Activated B cell treated with CpG ODN at 0.5 μM for 24 hours (primary cell): ENCODE measurements around the gene UMODL1. TPM values are rescaled to one million over a fixed set of nuclear protein-coding genes. Genes with fewer than 3 reads are reported as not detected.

Experiments used
- ATAC-seq: fragments of 200-7000 bp; cut with Tn5 transposase; one replicate; pipeline ENCODE4 v1.10.0; 2021; ENCODE audit warnings: low read depth, mild to moderate bottlenecking, moderate library complexity
- CTCF ChIA-PET: fragments of 350-600 bp; sonication (Branson Sonifier 250); formaldehyde crosslinking; loops from one replicate; lab custom pipeline; 2021; ENCODE audit warnings: antibody characterized with exemption; lab: Charles Lee
- POLR2A ChIA-PET: fragments of 350-600 bp; sonication (Branson Sonifier 250); formaldehyde crosslinking; loops from one replicate; lab custom pipeline; 2021; ENCODE audit warnings: antibody characterized with exemption; lab: Charles Lee
- DNase-seq: peaks from one replicate; pipeline ENCODE4 v3.0.0; 2022
- H3K27ac Mint-ChIP-seq: one replicate; pipeline ENCODE4 v1.8.0; 2020; ENCODE audit warnings: mixed read lengths
- H3K27me3 Mint-ChIP-seq: one replicate; pipeline ENCODE4 v1.8.0; 2021; ENCODE audit warnings: mixed read lengths
- H3K36me3 Mint-ChIP-seq: one replicate; pipeline ENCODE4 v1.8.0; 2021; ENCODE audit warnings: low read depth, mixed read lengths
- H3K4me1 Mint-ChIP-seq: one replicate; pipeline ENCODE4 v1.8.0; 2021; ENCODE audit warnings: mixed read lengths
- H3K4me3 Mint-ChIP-seq: one replicate; pipeline ENCODE4 v1.8.0; 2020; ENCODE audit warnings: mild to moderate bottlenecking, mixed read lengths
- H3K9me3 Mint-ChIP-seq: one replicate; pipeline ENCODE4 v1.8.0; 2020; ENCODE audit warnings: mixed read lengths
- intact Hi-C: fragments of 100-400 bp; cut with micrococcal nuclease; formaldehyde crosslinking; loops from one replicate; pipeline ENCODE4 v1.15.1; 2024
- total RNA-seq: library from RNA; stranded (reverse); gene quantifications from 2 replicates; pipeline ENCODE4 v1.2.3, GENCODE V29; 2022
- TF ChIP-seq, protein P1 (sequence below): fragments of 200-600 bp; IDR thresholded peaks from one replicate; pipeline ENCODE4 v1.8.0; 2022; ENCODE audit warnings: antibody characterized with exemption, mild to moderate bottlenecking

UMODL1 gene
- total RNA-seq, 1 donor from 2014 or later, result 0.04 TPM

DNA sequence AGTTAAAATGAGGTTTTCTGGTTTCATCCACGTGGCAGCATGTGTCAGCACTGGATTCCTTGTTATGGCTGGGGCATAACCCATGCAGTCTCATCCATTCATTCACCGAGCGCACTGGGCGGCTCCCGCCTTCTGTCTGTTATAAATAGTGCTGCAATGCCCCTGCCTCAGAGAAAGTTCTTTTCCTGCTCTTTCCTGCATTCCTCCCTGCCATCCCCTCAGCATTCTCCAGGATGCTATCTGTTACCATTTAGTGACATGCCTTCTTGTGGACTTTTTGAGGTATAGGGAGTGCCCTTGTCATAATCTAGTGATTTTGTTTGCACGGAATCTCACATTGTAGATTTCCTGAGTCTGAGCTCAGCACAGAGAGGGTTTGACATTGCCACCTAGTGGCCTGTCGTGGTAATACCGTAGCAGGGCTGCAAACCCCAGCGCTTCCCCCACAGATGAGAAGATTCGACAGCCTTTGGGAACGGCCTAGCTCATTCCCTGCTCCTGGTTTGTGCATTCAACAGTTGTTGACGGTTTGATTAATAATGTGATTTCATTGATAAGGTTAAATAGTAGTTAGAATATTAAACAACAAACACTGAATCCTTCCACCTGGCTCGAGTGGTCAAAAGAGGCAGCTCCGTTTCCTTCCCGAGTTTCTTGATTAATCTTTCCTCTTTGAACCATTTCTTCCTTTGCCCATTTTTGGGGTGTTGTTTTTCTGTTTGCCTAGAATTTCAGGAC lies 46.3 kb downstream of the UMODL1 start:
- H3K4me1 Mint-ChIP-seq, result peaks cover 48% of the 10 kb centered on the region

DNA sequence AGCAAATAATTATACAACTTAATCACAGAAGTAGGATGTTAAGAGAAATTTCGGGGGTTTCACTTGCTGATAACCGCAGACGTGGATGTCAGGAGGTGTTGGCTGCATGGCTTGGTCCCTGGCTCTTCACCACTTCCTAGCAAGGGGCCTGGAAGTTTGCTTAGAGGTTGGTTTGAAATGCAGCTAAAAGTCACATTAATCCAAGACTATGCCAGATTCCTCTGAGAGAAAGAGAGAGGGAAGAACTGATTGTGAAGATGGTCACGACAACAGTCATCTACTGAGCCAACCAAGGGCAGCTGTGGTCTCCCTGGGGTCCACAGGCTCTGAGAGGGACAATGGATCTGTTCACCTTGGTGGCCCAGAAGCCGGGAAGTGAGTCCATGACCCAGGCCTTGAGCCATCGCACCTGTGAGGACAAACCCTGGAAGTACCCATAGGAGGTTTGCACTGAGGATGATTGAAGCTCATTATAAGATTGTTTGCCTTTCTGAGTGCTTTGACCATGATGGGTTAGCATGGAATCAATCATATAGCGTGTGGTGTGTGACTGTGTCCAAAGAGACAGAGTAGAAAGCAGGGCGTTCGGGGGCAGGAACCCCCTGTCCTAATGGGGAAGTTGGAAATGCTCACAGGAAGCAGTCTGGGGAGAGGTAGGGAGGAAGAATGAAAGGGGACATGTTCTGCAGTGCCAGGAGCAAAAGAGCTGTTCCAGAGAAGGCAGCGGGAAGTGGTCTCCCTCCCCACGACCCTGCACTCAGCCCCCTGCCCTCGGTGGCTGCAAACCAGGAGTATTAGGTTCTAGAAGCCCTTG lies 47.1 kb downstream of the UMODL1 start:
- no peak overlapping the region for H3K4me3 Mint-ChIP-seq
- H3K36me3 Mint-ChIP-seq, result no peaks in the 10 kb centered on the region
- intact Hi-C loops, result loop anchor here (1.0 to 5.0 kb wide), 7 partner anchors 56 to 836 kb away; partner anchors contain the start of gene PRDM15
- DNase-seq (no peak), ATAC-seq (no peak)
- ChIA-PET CTCF (interaction anchor here (0.8 to 5.7 kb wide), 35 partner anchors 8 to 835 kb away, joined by 3 to 102 read pairs (median 6); partner anchors contain the start of genes PRDM15 and ZBTB21), POLR2A (interaction anchor here (0.7 to 1.9 kb wide), 4 partner anchors 108 to 285 kb away, joined by 3 to 12 read pairs (median 3); partner anchors contain the start of gene ZBTB21)
- no peaks in the 10 kb centered on the region for H3K9me3 Mint-ChIP-seq
- no peak overlapping the region for H3K27ac Mint-ChIP-seq
- TF ChIP-seq, protein P1, sequence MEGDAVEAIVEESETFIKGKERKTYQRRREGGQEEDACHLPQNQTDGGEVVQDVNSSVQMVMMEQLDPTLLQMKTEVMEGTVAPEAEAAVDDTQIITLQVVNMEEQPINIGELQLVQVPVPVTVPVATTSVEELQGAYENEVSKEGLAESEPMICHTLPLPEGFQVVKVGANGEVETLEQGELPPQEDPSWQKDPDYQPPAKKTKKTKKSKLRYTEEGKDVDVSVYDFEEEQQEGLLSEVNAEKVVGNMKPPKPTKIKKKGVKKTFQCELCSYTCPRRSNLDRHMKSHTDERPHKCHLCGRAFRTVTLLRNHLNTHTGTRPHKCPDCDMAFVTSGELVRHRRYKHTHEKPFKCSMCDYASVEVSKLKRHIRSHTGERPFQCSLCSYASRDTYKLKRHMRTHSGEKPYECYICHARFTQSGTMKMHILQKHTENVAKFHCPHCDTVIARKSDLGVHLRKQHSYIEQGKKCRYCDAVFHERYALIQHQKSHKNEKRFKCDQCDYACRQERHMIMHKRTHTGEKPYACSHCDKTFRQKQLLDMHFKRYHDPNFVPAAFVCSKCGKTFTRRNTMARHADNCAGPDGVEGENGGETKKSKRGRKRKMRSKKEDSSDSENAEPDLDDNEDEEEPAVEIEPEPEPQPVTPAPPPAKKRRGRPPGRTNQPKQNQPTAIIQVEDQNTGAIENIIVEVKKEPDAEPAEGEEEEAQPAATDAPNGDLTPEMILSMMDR, result no peak
- peaks cover 48% of the 10 kb centered on the region for H3K4me1 Mint-ChIP-seq
- H3K27me3 Mint-ChIP-seq, result peaks cover 18% of the 10 kb centered on the region

More for the DNA sequence above, 46.3 kb downstream of the UMODL1 start:
- intact Hi-C loops, result loop anchor here (1.0 to 5.0 kb wide), 6 partner anchors 55 to 835 kb away; partner anchors contain the start of gene PRDM15
- Mint-ChIP-seq H3K9me3 (no peaks in the 10 kb centered on the region), H3K27me3 (peaks cover 16% of the 10 kb centered on the region), H3K36me3 (no peaks in the 10 kb centered on the region), H3K4me3 (peak overlapping the region; percentile 37), H3K27ac (no peak overlapping the region)
- ATAC-seq (peak; percentile 85), DNase-seq (peak; percentile 61)
- ChIA-PET POLR2A (interaction anchor here (0.5 to 2.3 kb wide), 7 partner anchors 10 to 309 kb away, joined by 3 to 12 read pairs (median 4); partner anchors contain the start of gene ZBTB21), CTCF (interaction anchor here (0.6 to 5.7 kb wide), 40 partner anchors 9 to 834 kb away, joined by 3 to 102 read pairs (median 4); partner anchors contain the start of genes PRDM15 and ZBTB21)
- TF ChIP-seq, protein P1, result peak; percentile 70

DNA sequence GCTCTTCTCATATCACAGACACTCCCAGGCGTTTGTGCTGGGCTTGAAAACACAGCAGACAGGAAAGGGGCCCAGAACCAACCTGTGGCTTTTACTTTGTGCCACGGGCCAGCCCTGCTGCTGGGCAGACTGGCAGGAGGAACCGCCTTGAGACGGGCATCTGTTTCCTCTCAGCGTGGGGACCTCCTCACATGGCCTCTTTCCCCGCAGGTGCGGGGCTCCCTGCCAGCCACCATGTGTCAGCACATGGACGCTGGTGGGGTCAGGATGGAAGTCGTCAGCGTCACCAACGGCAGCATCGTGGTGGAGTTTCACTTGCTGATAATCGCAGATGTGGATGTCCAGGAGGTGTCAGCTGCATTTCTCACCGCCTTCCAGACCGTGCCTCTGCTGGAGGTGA lies 47.8 kb downstream of the UMODL1 start:
- Mint-ChIP-seq H3K4me3 (no peak overlapping the region), H3K4me1 (peaks cover 48% of the 10 kb centered on the region), H3K36me3 (no peaks in the 10 kb centered on the region), H3K27me3 (peaks cover 22% of the 10 kb centered on the region), H3K9me3 (no peaks in the 10 kb centered on the region), H3K27ac (no peak overlapping the region)
- ATAC-seq (no peak), DNase-seq (no peak)
- CTCF ChIA-PET, result interaction anchor here (1.3 to 5.7 kb wide), 9 partner anchors 7 to 418 kb away, joined by 3 to 102 read pairs (median 7); partner anchors contain the start of gene ZBTB21
- intact Hi-C loops, result loop anchor here (2.0 to 5.0 kb wide), 3 partner anchors 242 to 837 kb away; partner anchors contain the start of gene PRDM15
- TF ChIP-seq, protein P1, result no peak
- POLR2A ChIA-PET, result interaction anchor here (1.5 to 1.6 kb wide), 2 partner anchors 117 to 285 kb away, joined by 3 read pairs; no protein-coding TSS in a partner anchor

DNA sequence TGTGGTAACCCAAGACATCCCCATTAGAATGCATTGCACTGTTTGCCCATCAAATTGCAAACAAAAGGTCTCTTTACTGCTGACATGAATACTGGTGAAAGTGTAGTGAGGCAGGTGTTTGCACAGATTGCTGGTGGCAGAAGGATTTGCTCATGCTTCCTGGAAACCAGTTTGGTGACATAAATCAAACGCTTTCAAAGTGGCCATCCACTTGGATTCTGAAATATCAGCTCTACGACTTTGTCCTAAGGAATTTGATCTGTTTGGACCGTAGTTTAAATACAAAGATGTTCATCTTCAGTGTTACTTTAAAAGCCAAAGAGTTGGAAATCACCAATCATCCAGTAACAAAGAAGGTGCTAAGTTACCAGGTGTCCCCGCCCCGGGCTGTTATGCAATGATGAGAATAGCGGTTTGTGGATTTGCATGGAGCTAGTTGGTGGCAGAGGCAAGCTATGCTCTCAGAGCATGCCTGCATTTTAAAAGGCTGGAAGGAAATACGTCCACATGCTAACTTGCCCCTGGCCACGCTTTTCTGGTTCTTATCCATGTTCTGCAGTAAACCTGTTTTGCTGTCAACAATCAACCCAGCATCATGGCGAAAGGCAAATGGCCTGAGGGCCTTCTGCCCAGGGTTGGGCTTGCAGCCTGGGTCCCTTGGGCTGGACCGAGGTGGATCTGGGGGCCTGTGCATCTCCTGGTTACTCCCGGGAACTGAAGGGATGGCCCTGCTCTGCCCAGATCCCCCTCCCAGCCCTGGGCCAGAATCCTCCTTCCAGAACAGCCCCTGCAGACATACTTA lies 49.2 kb downstream of the UMODL1 start:
- peaks cover 48% of the 10 kb centered on the region for H3K4me1 Mint-ChIP-seq
- CTCF ChIA-PET, result interaction anchor here (0.9 to 5.7 kb wide), 4 partner anchors 12 to 303 kb away, joined by 3 to 102 read pairs (median 4); no protein-coding TSS in a partner anchor
- TF ChIP-seq, protein P1, result no peak
- peaks cover 31% of the 10 kb centered on the region for H3K27me3 Mint-ChIP-seq
- POLR2A ChIA-PET, result interaction anchor here (0.6 to 1.5 kb wide), 2 partner anchors 221 to 241 kb away, joined by 3 to 5 read pairs; partner anchors contain the start of gene PRDM15
- DNase-seq (no peak), ATAC-seq (no peak)
- H3K9me3 Mint-ChIP-seq, result no peaks in the 10 kb centered on the region
- H3K4me3 Mint-ChIP-seq, result no peak overlapping the region
- no peaks in the 10 kb centered on the region for H3K36me3 Mint-ChIP-seq
- intact Hi-C loops, result no loop called here
- H3K27ac Mint-ChIP-seq, result peak overlapping the region; percentile 1
